NCI-H146 treated with DMSO at 0.1 percent for 48 hours (cell line): ENCODE results near the gene PXMP4.
"Not testable (repeated sequence)": the region's sequence is repeated elsewhere in the genome, so short reads cannot be mapped to it uniquely, and the experiment has no call there.

Experiments
- DNase-seq: peaks from one replicate; lab custom pipeline; 2025; ENCODE audit not compliant: unreplicated experiment; lab: John Stamatoyannopoulos, UW

Gene PXMP4

GRCh38 chr20:33704197-33704924 is 15.7 kb downstream of the PXMP4 start:
- no peak for DNase-seq

GRCh38 chr20:33703498-33704137 is 16.5 kb downstream of the PXMP4 start:
- DNase-seq: no peak

GRCh38 chr20:33702861-33703260 is 17.2 kb downstream of the PXMP4 start:
- no peak for DNase-seq

- no peak for DNase-seq
These were observed 18.3 kb downstream of the PXMP4 start for GRCh38 chr20:33701629-33702450.

GRCh38 chr20:33700696-33701441 is 19.2 kb downstream of the PXMP4 start:
- not testable (repeated sequence) for DNase-seq

GRCh38 chr20:33698966-33699365 is 21.1 kb downstream of the PXMP4 start:
- not testable (repeated sequence) for DNase-seq

GRCh38 chr20:33697129-33697528 is 23.0 kb downstream of the PXMP4 start:
- DNase-seq: no peak

- DNase-seq: no peak
These were observed 23.7 kb downstream of the PXMP4 start for GRCh38 chr20:33696448-33696847.

- DNase-seq: no peak
These were observed 25.5 kb downstream of the PXMP4 start for GRCh38 chr20:33694639-33695012.

GRCh38 chr20:33693741-33694638 is 26.1 kb downstream of the PXMP4 start:
- no peak for DNase-seq

GRCh38 chr20:33693289-33693688 is 26.8 kb downstream of the PXMP4 start:
- no peak for DNase-seq

- DNase-seq: no peak
These were observed 30.1 kb downstream of the PXMP4 start for GRCh38 chr20:33689973-33690372.

GRCh38 chr20:33689493-33689892 is 30.6 kb downstream of the PXMP4 start:
- no peak for DNase-seq

- DNase-seq: no peak
These were observed 31.1 kb downstream of the PXMP4 start for GRCh38 chr20:33688938-33689424.

GRCh38 chr20:33687993-33688937 is 31.8 kb downstream of the PXMP4 start:
- DNase-seq: no peak

GRCh38 chr20:33687370-33687915 is 32.7 kb downstream of the PXMP4 start:
- DNase-seq: no peak

- DNase-seq: no peak
These were observed 33.1 kb downstream of the PXMP4 start for GRCh38 chr20:33686984-33687366.

- DNase-seq: peak; percentile 97
These were observed 33.8 kb downstream of the PXMP4 start, which contains the start of gene E2F1 for GRCh38 chr20:33686100-33686983. Gene E2F1 (minus strand): TSS chr20:33686385. CDS start chr20:33686264, 121 bp downstream.
